ENCODE results near the gene ARID5B.

- TF ChIP-seq POLR2A (IDR thresholded peaks at IDR 0.05; ENCODE audit: low read length) = no peak
- no peak for TF ChIP-seq GATA1 (IDR thresholded peaks at IDR 0.05; ENCODE audit: low read depth, low read length)
Observed at GRCh38 chr10:62044566-62044965, 143.1 kb downstream of the ARID5B start.
